BLaER1 treated with 17β-estradiol and CSF1 and Interleukin-3, amounts not matched to agents 10 nM and 100 nM (cell line): ENCODE measurements around the gene SPEG.
"Not testable (repeated sequence)": the region's sequence is repeated elsewhere in the genome, so short reads cannot be mapped to it uniquely, and the experiment has no call there.

Experiments used
- H3K27ac ChIP-seq, 11 experiments: shearing (Covaris generic); formaldehyde crosslinking; 2 replicates each; pipeline ENCODE4 v1.8.1; 2022
- H3K27me3 ChIP-seq, 11 experiments: shearing (Covaris generic); formaldehyde crosslinking; 2 replicates each; pipeline ENCODE4 v1.8.1; 2022
- H3K36me3 ChIP-seq, 11 experiments: shearing (Covaris generic); formaldehyde crosslinking; 2 replicates each; pipeline ENCODE4 v1.8.1; 2022
- H3K4me1 ChIP-seq, 10 experiments: shearing (Covaris generic); formaldehyde crosslinking; 2 replicates each; pipeline ENCODE4 v1.8.1; 2022
- H3K4me2 ChIP-seq, 11 experiments: shearing (Covaris generic); formaldehyde crosslinking; 2 replicates each; pipeline ENCODE4 v1.8.1; 2022
- H3K4me3 ChIP-seq, 10 experiments: shearing (Covaris generic); formaldehyde crosslinking; 2 replicates each; pipeline ENCODE4 v1.8.1; 2022
- H3K9ac ChIP-seq, 11 experiments: shearing (Covaris generic); formaldehyde crosslinking; 2 replicates each; pipeline ENCODE4 v1.8.1; 2022
- H3K9me3 ChIP-seq, 11 experiments: shearing (Covaris generic); formaldehyde crosslinking; replicated peaks in 1 of 11; 2 replicates each; pipeline ENCODE4 v1.8.1; 2022
- H4K20me1 ChIP-seq, 11 experiments: shearing (Covaris generic); formaldehyde crosslinking; 2 replicates each; pipeline ENCODE4 v1.8.1; 2022
- Cebpa-rat ChIP-seq, 11 experiments: shearing (Covaris generic); IDR thresholded peaks; 2 replicates each; pipeline ENCODE4 v1.8.1; 2022

SPEG gene

DNA sequence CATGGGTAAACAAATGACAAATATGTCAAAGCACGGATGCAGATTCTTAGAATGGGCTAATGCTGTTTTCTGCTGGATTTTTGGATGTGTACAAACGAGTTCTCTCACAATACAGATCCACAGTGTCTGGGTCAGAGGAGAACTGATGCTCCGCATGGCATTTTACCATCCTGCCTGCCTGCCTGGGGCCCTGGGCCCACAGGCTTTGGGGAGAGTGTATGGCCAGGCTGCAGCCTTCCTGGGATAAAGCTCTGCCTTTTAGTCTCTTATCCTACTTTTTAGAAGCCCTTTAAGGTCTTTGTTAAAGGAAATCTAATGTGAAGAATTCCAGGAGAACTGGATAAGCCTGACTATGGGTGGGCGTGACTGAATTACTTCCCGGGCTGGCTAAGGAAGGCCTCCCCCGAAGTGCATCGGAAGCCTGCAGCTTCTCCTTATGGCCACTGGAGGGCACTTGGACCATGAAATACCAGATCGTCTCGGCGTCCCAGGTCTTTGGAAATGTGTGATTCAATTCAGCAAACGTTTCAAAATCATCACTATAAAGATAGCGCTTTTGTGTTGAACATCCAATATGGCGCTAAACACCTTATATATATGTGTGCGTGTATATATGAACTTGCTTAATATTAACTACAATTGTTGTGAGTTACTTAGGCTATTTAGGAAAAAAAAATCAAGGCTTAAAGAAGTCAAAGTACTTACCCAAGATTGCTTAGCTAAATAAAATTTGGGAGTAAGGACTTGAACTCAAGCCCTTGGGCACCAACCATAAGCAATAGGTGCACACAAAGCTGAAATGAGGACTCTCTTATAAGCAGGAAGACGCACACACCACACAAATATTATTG, 31.8 kb upstream of the SPEG start:
- Histone ChIP-seq H3K9me3 (no peaks in the 10 kb centered on the region), H3K9ac (peak overlapping the region in 2 of 11 experiments; percentile 16 to 33; a peak in 1 of 22 replicates), H3K36me3 (no peaks in the 10 kb centered on the region), H3K4me2 (peak overlapping the region in 1 of 11 experiments; percentile 63; a peak in 1 of 22 replicates), H3K4me3 (no peak overlapping the region), H3K4me1 (peaks cover 28 to 50% (median 34%) of the 10 kb centered on the region in 10 experiments), H3K27ac (no peak overlapping the region; a peak in 1 of 22 replicates), H4K20me1 (no peaks in the 10 kb centered on the region), H3K27me3 (no peaks in the 10 kb centered on the region)
- TF ChIP-seq Cebpa-rat (IDR thresholded peaks at IDR 0.05): no peak

DNA sequence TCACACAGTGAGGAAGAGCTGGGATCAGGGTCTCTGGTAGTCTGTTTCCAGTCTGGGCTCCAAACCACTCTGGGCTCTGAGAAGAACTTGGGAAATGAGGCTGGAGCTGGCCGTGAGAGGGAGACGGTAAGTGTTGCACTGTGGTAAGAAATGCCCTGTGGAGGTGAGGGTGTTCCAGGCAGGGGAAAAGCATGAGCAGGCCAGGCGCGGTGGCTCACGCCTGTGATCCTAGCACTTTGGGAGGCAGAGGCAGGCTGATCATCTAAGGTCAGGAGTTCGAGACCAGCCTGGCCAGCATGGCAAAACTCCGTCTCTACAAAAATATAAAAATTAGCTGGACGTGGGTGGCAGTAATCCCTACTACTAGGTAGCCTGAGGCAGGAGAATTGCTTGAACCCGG, 30.8 kb upstream of the SPEG start:
- H3K4me3 ChIP-seq: no peak overlapping the region
- TF ChIP-seq Cebpa-rat (IDR thresholded peaks at IDR 0.05): no peak
- no peak overlapping the region for H3K4me2 ChIP-seq
- peaks cover 21 to 40% (median 25%) of the 10 kb centered on the region in 10 experiments; a peak in 19 of 20 replicates for H3K4me1 ChIP-seq
- H3K27ac ChIP-seq: no peak overlapping the region
- no peak overlapping the region for H3K9ac ChIP-seq
- no peaks in the 10 kb centered on the region for H3K36me3 ChIP-seq
- H3K9me3 ChIP-seq: no peaks in the 10 kb centered on the region
- H3K27me3 ChIP-seq: no peaks in the 10 kb centered on the region
- no peaks in the 10 kb centered on the region for H4K20me1 ChIP-seq

DNA sequence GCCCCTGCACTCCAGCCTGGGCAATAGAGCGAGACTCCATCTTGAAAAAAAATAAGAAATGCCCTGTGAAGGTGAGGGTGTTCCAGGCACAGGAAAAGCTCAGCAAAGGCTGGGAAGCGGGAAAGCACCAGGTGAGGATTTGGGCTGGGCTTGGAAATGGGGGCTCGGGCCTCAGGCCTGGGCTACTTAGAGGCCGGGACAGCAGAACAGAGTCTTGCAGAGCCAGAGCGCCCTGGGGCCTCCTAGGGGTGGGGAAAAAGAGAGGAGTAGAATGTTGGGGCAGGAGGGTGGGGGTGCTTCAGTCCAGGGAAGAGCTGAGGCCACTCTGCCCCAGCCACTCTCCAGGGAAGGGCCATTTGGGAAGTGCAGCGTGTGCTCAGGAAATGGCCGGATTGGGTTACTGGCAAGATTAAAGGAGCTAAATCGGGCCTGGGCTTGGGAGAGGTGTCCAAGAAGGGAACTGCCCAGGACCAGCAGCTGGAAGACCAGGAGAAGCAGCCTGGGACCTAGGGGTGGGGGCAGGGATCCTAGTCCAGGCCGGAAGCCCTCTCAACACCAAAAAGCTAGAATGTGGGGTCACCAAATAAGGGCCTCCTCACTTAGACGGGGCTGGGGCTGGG, 30.2 kb upstream of the SPEG start:
- H3K36me3 ChIP-seq: no peaks in the 10 kb centered on the region
- no peak overlapping the region for H3K9ac ChIP-seq
- H3K4me1 ChIP-seq: peaks cover 16 to 34% (median 19%) of the 10 kb centered on the region in 10 experiments; a peak in 19 of 20 replicates
- H3K27me3 ChIP-seq: no peaks in the 10 kb centered on the region
- H3K9me3 ChIP-seq: no peaks in the 10 kb centered on the region
- no peak overlapping the region for H3K27ac ChIP-seq
- H4K20me1 ChIP-seq: no peaks in the 10 kb centered on the region
- no peak overlapping the region for H3K4me3 ChIP-seq
- no peak for TF ChIP-seq Cebpa-rat (IDR thresholded peaks at IDR 0.05)
- H3K4me2 ChIP-seq: no peak overlapping the region

DNA sequence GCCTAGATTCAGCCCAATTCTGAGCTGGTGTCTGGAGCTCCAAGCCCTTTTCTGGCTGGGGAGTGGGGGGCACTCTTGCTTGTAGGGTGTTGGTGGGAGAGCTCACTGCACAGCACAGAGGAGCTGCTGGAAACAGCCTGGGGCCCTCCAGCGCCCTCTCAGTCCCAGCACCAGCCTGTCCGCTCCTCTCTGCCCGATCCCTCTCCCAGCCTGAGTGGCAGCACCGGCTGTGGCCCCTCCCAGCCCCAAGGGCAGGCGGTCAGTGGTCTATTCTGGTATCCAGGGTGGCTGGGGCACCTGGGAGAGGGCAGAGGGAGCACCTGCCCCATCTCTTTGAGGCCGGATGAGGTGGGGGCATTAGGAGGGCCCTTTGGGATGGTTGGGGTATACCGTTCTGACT, 29.7 kb upstream of the SPEG start:
- H3K4me1 ChIP-seq: peaks cover 10 to 32% (median 15%) of the 10 kb centered on the region in 10 experiments; a peak in 19 of 20 replicates
- H3K27ac ChIP-seq: no peak overlapping the region
- H3K27me3 ChIP-seq: no peaks in the 10 kb centered on the region
- H3K4me3 ChIP-seq: no peak overlapping the region
- H3K9me3 ChIP-seq: no peaks in the 10 kb centered on the region
- no peak overlapping the region for H3K4me2 ChIP-seq
- H4K20me1 ChIP-seq: no peaks in the 10 kb centered on the region
- peak overlapping the region in 2 of 11 experiments; percentile 0 to 56; a peak in 2 of 22 replicates for H3K9ac ChIP-seq
- no peaks in the 10 kb centered on the region for H3K36me3 ChIP-seq
- TF ChIP-seq Cebpa-rat (IDR thresholded peaks at IDR 0.05): no peak

DNA sequence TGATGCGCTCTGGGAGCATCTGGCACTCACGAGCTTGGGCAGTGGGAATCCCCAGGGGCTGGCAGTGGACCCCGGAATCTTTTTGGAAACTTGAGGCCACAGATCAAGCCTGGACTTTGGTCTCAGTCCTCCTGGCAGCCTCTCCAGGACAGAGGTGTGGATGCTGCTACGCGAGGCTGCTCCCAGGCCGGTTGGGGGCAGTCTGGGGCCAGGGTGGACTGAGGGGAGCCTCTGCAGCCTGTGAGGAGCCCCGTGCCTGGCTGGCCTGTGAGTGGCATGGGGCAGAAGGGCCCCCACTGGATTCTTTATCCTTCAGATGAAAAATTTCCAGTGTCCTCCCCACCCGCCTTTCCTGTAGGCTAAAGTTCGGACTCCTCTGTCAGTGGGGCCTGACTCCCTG, 29.2 kb upstream of the SPEG start:
- H3K9me3 ChIP-seq: no peaks in the 10 kb centered on the region
- no peaks in the 10 kb centered on the region for H4K20me1 ChIP-seq
- no peaks in the 10 kb centered on the region for H3K36me3 ChIP-seq
- TF ChIP-seq Cebpa-rat (IDR thresholded peaks at IDR 0.05): no peak
- no peak overlapping the region for H3K27ac ChIP-seq
- H3K9ac ChIP-seq: peak overlapping the region in 2 of 11 experiments; percentile 0 to 56; a peak in 2 of 22 replicates
- no peaks in the 10 kb centered on the region for H3K27me3 ChIP-seq
- no peak overlapping the region for H3K4me2 ChIP-seq
- no peak overlapping the region for H3K4me3 ChIP-seq
- peaks cover 5 to 31% (median 11%) of the 10 kb centered on the region in 10 experiments; a peak in 19 of 20 replicates for H3K4me1 ChIP-seq

DNA sequence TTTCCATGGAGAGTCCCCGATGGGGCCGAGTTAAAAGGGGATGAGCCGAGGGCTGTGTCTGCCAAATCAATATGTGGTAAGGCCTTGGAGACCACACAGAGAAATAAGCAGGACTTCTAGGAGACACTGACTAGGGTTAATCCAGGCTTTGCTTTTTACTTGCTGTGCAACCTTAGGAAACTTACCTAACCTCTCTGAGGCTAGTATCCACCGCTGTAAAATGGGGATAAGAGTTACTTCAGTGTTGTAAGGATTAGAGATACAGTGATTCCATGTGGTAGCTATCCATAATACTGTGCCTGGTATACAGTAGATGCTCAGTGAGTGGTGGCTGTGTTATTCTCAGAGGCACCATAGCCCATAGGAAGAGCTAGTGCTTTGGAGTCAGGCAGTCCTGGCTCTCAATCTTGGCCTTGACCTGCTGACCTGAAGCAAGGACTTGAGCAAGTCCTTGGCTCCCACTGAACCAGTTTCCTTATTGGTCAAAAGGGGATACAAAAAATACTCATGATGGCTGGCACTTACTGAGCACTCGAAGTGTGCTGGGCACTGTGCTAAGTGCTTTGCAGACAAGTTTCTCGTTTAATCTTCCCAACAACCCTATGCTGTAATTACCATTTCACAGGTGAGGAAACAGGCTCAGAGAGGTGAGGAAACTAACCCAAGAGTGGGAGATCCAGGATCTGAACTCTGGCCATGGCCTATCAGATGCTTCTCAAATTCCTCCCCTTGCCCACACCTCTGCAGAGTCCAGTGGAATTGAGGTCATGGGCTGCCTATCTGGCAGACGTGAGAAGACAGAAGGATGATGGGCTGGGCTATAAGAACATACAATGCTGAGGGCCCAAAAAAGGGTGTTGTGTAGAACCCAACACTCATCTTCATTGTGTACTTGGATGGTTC, 28.4 kb upstream of the SPEG start:
- H3K27ac ChIP-seq: no peak overlapping the region
- peaks cover 0 to 24% (median 5%) of the 10 kb centered on the region in 10 experiments; a peak in 10 of 20 replicates for H3K4me1 ChIP-seq
- H3K27me3 ChIP-seq: no peaks in the 10 kb centered on the region
- no peaks in the 10 kb centered on the region for H4K20me1 ChIP-seq
- H3K9ac ChIP-seq: no peak overlapping the region; a peak in 1 of 22 replicates
- no peak for TF ChIP-seq Cebpa-rat (IDR thresholded peaks at IDR 0.05)
- no peaks in the 10 kb centered on the region for H3K9me3 ChIP-seq
- H3K36me3 ChIP-seq: no peaks in the 10 kb centered on the region
- H3K4me2 ChIP-seq: no peak overlapping the region
- no peak overlapping the region for H3K4me3 ChIP-seq

DNA sequence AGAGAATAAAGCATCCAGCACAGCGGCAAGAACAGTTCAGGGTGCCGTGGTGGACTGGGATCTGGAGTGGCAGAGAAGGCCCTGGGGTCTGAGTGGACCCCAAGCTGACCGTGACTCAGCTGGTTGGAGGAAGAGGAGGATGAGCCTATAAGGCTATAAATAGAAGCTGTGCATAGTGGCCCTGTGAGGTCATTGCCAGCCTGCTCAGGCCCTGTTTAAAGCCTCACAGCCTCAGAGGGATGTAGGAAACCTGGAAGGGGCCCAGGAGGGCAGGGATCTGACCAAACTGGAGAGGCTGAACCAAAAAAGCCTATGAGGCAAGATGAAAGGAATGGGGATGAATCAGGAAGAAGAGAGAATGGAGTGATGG, 27.8 kb upstream of the SPEG start:
- no peak for TF ChIP-seq Cebpa-rat (IDR thresholded peaks at IDR 0.05)
- H3K9ac ChIP-seq: no peak overlapping the region; a peak in 1 of 22 replicates
- no peaks in the 10 kb centered on the region for H4K20me1 ChIP-seq
- peak overlapping the region in 1 of 11 experiments; percentile 23; a peak in 2 of 22 replicates for H3K4me2 ChIP-seq
- H3K4me3 ChIP-seq: no peak overlapping the region
- no peaks in the 10 kb centered on the region for H3K36me3 ChIP-seq
- H3K9me3 ChIP-seq: peaks cover 0 to 4% (median 3%) of the 10 kb centered on the region in 11 experiments; a peak in 7 of 22 replicates
- H3K27ac ChIP-seq: no peak overlapping the region
- no peaks in the 10 kb centered on the region for H3K27me3 ChIP-seq
- peaks cover 0 to 17% (median 2%) of the 10 kb centered on the region in 10 experiments; a peak in 8 of 20 replicates for H3K4me1 ChIP-seq

DNA sequence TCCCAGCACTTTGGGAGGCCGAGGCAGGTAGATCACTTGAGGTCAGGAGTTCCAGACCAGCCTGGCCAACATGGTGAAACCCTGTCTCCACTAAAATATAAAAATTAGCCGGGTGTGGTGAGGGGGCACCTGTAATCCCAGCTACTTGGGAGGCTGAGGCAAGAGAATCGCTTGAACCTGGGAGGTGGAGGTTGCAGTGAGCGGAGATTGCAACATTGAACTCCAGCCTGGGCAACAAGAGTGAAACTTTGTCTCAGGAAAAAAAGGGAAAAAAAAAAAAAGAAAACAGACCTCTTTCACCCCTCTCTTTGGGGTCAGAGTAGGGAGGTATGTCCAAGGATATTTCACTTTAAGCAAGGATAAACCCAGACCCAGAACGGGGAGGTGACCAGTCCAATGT, 27.3 kb upstream of the SPEG start:
- not testable (repeated sequence) for H3K9me3 ChIP-seq, H3K27ac ChIP-seq, H3K4me3 ChIP-seq, H3K27me3 ChIP-seq, H4K20me1 ChIP-seq, H3K4me2 ChIP-seq, H3K9ac ChIP-seq, H3K36me3 ChIP-seq
- H3K4me1 ChIP-seq: peaks cover 0 to 12% (median 0%) of the 10 kb centered on the region in 10 experiments; a peak in 6 of 20 replicates

DNA sequence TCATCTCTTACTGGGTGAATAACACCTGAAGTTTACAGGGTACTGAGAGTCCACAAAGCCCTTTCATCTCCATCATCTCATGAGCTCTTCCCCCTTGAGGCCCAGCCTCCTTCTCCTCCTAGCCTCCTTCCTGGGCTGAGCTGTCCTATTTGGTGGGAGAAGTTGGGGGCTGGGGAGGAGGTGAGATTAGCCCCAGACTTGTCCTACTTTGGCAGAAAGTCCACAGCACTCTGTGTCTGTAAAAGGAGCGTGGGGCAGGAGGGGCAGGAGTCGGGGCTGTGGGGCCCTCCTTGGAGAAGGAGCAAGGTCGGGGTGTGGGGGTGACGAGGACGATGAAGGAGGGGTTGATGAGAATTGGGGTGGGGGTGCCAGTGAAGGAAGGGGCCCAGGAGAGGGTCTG, 26.4 kb upstream of the SPEG start:
- Histone ChIP-seq H3K9me3 (peaks cover 7 to 16% (median 10%) of the 10 kb centered on the region in 11 experiments; a peak in 19 of 22 replicates), H3K27me3 (no peaks in the 10 kb centered on the region)
- no peak for TF ChIP-seq Cebpa-rat (IDR thresholded peaks at IDR 0.05)

More for the DNA sequence above, 26.4 kb upstream of the SPEG start:
- no peaks in the 10 kb centered on the region for H3K36me3 ChIP-seq
- no peak overlapping the region for H3K27ac ChIP-seq
- H3K4me1 ChIP-seq: peaks cover 0 to 5% (median 0%) of the 10 kb centered on the region in 10 experiments; a peak in 1 of 20 replicates
- H3K4me3 ChIP-seq: no peak overlapping the region
- H3K4me2 ChIP-seq: no peak overlapping the region
- no peak overlapping the region for H3K9ac ChIP-seq
- no peaks in the 10 kb centered on the region for H4K20me1 ChIP-seq
